ENCODE measurements around the gene PDGFD. TPM values are rescaled to one million over a fixed set of nuclear protein-coding genes. Genes with fewer than 3 reads are reported as not detected.

Gene PDGFD
- total RNA-seq, 4 donors from 2014 or later: 4.4 to 7.2 (median 5.2) TPM

DNA sequence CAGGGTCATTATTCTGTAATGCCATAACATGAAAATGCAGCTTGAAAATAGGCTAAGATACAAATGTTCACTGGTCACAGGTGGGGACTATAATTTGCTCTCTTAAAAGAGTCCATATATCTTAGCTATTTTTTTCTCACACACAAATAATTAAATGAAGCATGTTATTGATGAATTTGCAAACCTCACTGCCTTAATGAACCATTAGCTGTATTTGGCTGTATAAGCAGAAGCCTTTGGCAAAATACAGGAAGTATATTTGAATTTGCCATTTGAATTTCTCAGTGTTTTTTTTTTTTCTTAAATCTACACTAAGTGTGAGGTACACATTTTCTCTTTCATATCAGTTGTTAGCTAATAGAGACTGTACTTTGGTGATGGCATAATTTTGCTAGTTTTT, 88.9 kb downstream of the PDGFD start:
- H3K27ac ChIP-seq: no peak overlapping the region
- no peaks in the 10 kb centered on the region for H3K36me3 ChIP-seq
- H3K27me3 ChIP-seq: no peaks in the 10 kb centered on the region
- H3K9me3 ChIP-seq: no peaks in the 10 kb centered on the region
- TF ChIP-seq, protein P1, sequence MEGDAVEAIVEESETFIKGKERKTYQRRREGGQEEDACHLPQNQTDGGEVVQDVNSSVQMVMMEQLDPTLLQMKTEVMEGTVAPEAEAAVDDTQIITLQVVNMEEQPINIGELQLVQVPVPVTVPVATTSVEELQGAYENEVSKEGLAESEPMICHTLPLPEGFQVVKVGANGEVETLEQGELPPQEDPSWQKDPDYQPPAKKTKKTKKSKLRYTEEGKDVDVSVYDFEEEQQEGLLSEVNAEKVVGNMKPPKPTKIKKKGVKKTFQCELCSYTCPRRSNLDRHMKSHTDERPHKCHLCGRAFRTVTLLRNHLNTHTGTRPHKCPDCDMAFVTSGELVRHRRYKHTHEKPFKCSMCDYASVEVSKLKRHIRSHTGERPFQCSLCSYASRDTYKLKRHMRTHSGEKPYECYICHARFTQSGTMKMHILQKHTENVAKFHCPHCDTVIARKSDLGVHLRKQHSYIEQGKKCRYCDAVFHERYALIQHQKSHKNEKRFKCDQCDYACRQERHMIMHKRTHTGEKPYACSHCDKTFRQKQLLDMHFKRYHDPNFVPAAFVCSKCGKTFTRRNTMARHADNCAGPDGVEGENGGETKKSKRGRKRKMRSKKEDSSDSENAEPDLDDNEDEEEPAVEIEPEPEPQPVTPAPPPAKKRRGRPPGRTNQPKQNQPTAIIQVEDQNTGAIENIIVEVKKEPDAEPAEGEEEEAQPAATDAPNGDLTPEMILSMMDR (IDR thresholded peaks at IDR 0.05): no peak
- TF ChIP-seq POLR2AphosphoS5 (IDR thresholded peaks at IDR 0.05) (no peak), EP300 (IDR thresholded peaks at IDR 0.05) (no peak), POLR2A (IDR thresholded peaks at IDR 0.05) (no peak)
- no peak overlapping the region for H3K4me3 ChIP-seq
- H3K4me1 ChIP-seq: no peaks in the 10 kb centered on the region
- DNase-seq (ENCODE audit: low spot score in 2 of 2): no peak

DNA sequence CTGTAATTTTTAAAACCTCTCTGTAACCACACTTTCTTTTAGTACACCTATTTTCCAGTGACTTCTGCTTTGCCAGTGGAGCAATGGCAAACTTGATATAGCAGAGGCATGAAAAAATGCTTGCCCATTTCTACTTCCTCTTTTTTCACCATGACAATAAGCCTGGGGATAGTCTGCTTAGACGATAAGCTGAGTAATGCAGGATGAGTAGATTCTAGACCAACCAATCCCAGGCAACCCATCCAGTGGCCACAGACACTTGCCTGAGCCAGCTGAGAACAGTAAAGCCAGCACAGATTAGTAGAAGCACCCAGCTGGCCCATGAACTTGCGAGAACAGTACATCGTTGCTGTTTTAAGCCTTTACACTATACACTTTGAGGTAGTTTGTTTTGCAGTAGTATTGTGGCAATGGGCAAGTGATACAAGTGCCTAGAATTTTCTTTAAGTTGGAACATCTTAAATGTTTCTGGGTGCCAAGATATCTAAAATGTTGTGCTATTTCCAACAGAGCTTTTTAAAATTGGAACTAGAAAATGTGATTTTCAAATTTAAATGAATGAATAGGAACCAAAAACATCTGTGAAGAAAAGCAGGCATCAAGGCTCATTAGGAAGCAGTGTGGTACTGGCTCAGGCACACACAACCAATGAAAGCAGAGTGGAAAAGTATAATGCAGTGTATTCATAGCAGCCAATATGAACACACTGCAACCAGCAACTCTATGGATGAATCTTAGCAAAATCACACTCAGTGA, 89.8 kb downstream of the PDGFD start:
- Histone ChIP-seq H3K36me3 (no peaks in the 10 kb centered on the region), H3K9me3 (no peaks in the 10 kb centered on the region), H3K27ac (no peak overlapping the region), H3K4me1 (no peaks in the 10 kb centered on the region), H3K27me3 (no peaks in the 10 kb centered on the region), H3K4me3 (no peak overlapping the region)
- 52% methylated on average over 3 of the region's 3 CpGs for WGBS
- TF ChIP-seq, protein P1 (IDR thresholded peaks at IDR 0.05): no peak
- no peak for TF ChIP-seq POLR2AphosphoS5 (IDR thresholded peaks at IDR 0.05)
- TF ChIP-seq POLR2A (IDR thresholded peaks at IDR 0.05): no peak
- TF ChIP-seq EP300 (IDR thresholded peaks at IDR 0.05): no peak
- no peak for DNase-seq (ENCODE audit: low spot score in 2 of 2)

DNA sequence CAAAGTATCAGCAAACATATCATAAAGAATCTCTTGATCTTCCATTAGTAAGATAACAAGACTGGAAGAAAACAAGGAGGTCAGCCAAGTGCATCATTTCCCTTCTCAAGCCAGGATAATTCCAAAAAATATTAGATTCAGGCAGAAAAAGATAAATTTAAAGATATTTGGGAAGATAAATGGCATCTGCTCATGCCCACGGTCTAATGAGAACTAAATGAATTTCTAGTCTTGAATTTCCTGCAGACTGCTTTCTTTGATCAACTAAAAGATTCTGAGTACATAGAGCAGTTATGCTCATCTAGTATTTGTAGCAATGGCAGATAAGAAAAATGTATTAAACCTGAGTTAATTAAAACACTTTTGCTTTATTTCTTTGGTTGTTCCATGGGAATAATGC, 96.4 kb downstream of the PDGFD start:
- Histone ChIP-seq H3K9me3 (no peaks in the 10 kb centered on the region), H3K27me3 (no peaks in the 10 kb centered on the region), H3K4me3 (no peak overlapping the region), H3K4me1 (no peaks in the 10 kb centered on the region), H3K36me3 (no peaks in the 10 kb centered on the region), H3K27ac (no peak overlapping the region)
- no peak for DNase-seq (ENCODE audit: low spot score in 2 of 2)
- WGBS: 69% methylated on average over 1 of the region's 1 CpG
- TF ChIP-seq, protein P1 (IDR thresholded peaks at IDR 0.05): no peak
- TF ChIP-seq POLR2AphosphoS5 (IDR thresholded peaks at IDR 0.05) (no peak), POLR2A (IDR thresholded peaks at IDR 0.05) (no peak), EP300 (IDR thresholded peaks at IDR 0.05) (no peak)

DNA sequence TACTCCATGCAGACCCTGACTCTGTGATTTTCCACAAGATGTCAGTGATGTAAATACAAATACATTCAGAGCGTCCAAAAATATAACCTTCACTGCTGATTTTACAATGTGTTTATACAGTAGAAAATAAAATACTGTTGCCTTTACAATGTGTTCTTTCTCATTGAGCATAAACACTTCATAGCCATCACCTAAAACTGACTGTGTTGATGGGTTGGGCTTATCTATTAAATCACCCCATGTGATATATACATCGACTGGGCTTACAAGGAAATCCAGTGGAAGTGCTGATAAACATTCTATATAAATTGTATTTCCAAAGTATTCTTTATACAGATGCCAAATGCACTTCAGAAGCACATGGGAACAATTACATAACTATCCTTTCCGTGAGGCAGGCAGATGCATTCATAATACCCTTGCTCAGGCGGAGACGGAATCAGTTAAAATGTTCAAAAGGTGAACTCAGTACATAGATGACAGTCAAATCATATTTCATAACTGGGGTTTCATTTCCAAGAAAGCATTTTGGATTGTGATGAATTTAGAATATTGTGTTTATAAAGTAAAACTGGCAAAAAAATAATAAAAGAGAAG, 99.8 kb downstream of the PDGFD start:
- Histone ChIP-seq H3K4me3 (no peak overlapping the region), H3K36me3 (no peaks in the 10 kb centered on the region), H3K27me3 (no peaks in the 10 kb centered on the region), H3K9me3 (no peaks in the 10 kb centered on the region), H3K4me1 (no peaks in the 10 kb centered on the region), H3K27ac (no peak overlapping the region)
- TF ChIP-seq POLR2AphosphoS5 (IDR thresholded peaks at IDR 0.05) (no peak), POLR2A (IDR thresholded peaks at IDR 0.05) (no peak), EP300 (IDR thresholded peaks at IDR 0.05) (no peak)
- TF ChIP-seq, protein P1 (IDR thresholded peaks at IDR 0.05): no peak
- 70% methylated on average over 5 of the region's 5 CpGs for WGBS
- no peak for DNase-seq (ENCODE audit: low spot score in 2 of 2)

DNA sequence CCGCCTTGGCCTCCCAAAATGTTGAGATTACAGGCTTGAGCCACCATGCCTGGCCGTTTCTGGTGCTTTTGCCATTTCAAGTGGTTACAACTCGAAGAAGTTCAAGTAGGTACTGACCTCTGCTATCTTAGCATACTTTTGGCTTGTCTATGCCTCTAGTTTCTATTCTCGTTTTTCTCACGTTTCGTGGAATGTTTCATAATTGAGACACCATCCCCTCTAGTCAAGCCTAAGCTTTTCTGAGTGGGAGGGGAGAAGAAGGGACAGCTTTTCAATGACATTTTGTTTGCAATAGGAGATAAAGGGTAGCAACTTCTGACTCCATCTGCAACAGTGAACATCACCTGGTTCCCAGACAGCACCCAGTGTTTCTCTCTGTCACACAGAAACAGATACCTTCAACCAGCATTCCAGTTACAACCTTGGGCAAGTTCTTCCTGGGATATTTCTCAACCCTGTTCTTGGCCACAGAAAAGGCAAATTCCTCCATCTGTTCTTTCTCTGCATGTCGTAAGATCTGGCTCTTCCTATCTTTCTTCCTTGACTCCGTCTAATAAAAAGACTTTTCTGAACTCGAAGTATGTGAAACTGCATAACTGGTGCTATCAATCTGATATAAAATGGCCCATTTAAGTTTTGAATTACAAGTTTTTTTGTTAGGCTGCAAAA, 102.0 kb downstream of the PDGFD start:
- Histone ChIP-seq H3K27me3 (no peaks in the 10 kb centered on the region), H3K27ac (no peak overlapping the region), H3K36me3 (no peaks in the 10 kb centered on the region), H3K9me3 (no peaks in the 10 kb centered on the region), H3K4me3 (no peak overlapping the region), H3K4me1 (no peaks in the 10 kb centered on the region)
- DNase-seq (ENCODE audit: low spot score in 2 of 2): no peak
- peak in 1 of 3 donors; percentile 58 for TF ChIP-seq POLR2AphosphoS5 (IDR thresholded peaks at IDR 0.05)
- TF ChIP-seq, protein P1 (IDR thresholded peaks at IDR 0.05): no peak
- WGBS: 75% methylated on average over 9 of the region's 9 CpGs
